ENCODE data around the gene COMT.

COMT gene

GRCh38 chr22:19972652-19973550 lies 31.3 kb downstream of the COMT start:
- no peak overlapping the region for H3K27ac ChIP-seq
- TF ChIP-seq, protein P1, sequence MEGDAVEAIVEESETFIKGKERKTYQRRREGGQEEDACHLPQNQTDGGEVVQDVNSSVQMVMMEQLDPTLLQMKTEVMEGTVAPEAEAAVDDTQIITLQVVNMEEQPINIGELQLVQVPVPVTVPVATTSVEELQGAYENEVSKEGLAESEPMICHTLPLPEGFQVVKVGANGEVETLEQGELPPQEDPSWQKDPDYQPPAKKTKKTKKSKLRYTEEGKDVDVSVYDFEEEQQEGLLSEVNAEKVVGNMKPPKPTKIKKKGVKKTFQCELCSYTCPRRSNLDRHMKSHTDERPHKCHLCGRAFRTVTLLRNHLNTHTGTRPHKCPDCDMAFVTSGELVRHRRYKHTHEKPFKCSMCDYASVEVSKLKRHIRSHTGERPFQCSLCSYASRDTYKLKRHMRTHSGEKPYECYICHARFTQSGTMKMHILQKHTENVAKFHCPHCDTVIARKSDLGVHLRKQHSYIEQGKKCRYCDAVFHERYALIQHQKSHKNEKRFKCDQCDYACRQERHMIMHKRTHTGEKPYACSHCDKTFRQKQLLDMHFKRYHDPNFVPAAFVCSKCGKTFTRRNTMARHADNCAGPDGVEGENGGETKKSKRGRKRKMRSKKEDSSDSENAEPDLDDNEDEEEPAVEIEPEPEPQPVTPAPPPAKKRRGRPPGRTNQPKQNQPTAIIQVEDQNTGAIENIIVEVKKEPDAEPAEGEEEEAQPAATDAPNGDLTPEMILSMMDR (conservative IDR thresholded peaks at IDR 0.05): no peak

DNA sequence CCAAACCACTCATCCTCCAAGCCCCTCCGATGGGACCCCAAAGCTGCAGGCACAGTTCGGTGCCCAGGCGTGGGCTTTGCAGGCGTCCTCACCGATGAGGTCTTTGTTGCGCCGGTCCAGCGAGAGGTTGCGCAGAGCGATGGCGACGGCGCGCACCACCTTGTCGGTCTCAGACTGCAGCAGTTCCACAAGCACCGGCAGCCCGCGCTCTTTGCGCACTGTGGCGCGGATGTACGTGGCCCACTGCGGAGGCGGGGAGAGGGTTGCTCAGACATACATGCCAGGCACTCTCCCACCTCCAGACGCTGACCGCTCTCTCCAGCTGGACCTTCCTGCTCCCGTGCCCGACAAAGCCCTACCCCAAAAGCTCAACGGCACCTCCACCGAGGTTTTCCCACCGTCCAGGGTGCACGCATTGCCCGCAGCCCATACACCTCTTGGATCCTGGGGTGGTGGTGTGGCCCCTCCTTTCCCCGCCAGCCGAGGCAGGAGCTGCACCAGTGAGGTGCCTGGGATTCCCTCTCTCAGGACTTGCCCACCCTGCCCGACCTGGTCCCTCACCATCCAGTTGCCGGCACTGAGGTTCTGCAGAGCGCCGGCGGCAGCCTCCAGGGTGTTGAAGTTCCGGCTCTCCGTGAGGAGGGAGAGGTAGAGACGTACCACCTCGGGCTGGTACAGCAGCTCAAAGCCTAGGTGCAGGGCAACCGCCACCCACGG lies 32.1 kb downstream of the COMT start:
- no peak overlapping the region for H3K27ac ChIP-seq

DNA sequence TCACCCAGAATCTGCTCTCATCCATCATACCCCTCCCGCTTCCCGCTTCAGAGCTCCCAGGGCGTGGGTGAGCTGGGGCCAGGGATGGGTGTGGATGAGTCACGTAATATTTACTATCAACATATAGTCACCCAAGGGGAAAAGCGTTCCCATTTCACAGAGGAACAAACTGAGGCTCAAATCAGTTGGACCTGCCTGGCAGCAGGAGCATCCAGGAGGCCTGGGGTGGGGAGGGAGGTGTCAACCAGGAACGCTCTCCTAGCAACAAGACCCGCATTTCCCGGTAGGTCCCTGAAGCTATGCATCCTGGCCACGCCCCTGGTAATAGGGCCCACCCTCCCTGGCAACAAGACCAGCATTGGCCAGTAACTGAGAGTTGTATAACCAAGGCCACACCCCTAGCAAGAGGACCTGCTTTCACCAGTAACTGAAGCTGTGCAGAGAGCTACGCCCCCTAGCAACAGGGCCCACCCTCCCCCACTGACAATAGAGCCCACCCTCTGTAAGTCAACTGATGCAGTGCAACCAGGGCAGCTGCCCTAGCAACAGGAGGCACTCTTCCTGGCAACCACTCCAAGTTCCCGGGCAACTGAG lies 32.8 kb downstream of the COMT start:
- H3K27ac ChIP-seq: no peak overlapping the region; the same call in 1 of the 2 replicates
- TF ChIP-seq, protein P1 (conservative IDR thresholded peaks at IDR 0.05): no peak

More for the DNA sequence above, 32.1 kb downstream of the COMT start:
- TF ChIP-seq, protein P1 (conservative IDR thresholded peaks at IDR 0.05): no peak

DNA sequence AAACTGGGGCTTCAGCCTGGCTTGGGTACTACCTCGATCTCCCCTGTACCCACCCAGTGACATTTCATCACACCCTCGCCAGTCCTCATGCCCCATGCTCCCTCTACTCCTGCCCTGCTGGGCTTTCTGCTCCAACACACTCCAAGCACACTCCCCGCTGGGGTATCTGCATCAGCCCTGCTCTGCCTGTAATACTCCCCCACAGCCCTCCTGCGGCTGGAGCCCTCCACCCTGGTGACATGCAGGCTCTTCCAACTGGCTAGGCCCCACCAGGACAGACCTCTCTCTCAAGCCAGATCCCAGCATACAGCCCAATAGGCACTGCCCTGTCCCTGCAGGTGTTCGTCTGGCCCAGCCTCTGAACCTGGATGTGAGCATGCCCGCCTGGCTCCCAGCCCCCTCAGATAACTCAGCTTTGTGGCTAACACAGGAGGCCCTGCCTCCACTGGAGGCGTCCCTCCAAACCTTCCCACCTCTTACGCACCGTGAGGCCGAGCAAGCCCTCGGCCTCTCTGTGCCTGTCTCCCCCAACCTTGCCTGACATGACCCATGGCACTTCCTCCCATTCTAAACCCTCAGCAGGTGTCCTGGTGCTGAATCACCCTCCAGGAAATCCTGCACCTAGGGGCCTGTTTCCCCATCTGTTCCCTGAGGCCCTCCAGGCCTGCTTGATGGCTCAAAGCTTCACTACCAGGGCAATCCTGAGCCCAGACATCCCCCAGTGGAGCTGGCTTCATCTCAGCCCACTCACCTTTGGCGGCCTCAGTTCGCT lies 33.5 kb downstream of the COMT start:
- TF ChIP-seq, protein P1 (conservative IDR thresholded peaks at IDR 0.05): no peak
- peak overlapping the region; percentile 19 for H3K27ac ChIP-seq

GRCh38 chr22:19975707-19976035 lies 34.1 kb downstream of the COMT start:
- TF ChIP-seq, protein P1 (conservative IDR thresholded peaks at IDR 0.05): no peak
- H3K27ac ChIP-seq: peak overlapping the region; percentile 19; the same call in 1 of the 2 replicates

DNA sequence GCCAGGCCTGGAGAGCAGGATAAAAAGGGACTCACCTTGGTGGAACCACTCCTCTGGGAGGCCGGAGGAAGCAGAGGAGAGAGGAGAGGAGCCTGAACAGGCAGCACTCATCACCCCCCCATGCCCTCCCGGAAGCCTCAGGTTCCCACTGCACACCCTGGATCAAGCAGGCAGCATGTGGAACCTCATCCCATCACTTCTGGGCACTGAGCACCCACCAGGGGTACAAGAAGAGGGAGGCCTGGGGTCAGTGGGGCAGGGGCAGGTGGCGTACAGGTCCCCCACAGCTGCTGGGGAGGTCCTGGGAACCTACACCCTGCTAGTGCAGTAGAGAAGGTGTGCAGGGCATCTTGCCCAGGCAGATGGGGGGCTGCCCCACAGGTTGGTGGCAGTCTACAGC lies 35.1 kb downstream of the COMT start:
- TF ChIP-seq, protein P1 (conservative IDR thresholded peaks at IDR 0.05): no peak
- H3K27ac ChIP-seq: no peak overlapping the region
